Ovary (tissue), 9 donors: ENCODE measurements around the gene SFI1. TPM values are rescaled to one million over a fixed set of nuclear protein-coding genes. Genes with fewer than 3 reads are reported as not detected.

Experiments
- DNase-seq, 5 donors: peaks; one replicate each; pipeline ENCODE4 v3.0.0-alpha.2; 2019 to 2020
- H3K27ac ChIP-seq, 2 donors: fragments of 200-600 bp; one replicate each; pipeline versions ENCODE4 v1.5.1 to v1.8.0; 2019 to 2022
- H3K27me3 ChIP-seq: fragments of 200-600 bp; one replicate; pipeline ENCODE4 v1.8.0; 2022
- H3K36me3 ChIP-seq: fragments of 200-600 bp; sonication (generic); one replicate; pipeline ENCODE4 v1.5.1; 2019
- H3K4me1 ChIP-seq: one replicate; pipeline ENCODE4 v1.8.1; 2013; ENCODE audit warnings: mild to moderate bottlenecking, moderate library complexity; ENCODE audit not compliant: insufficient read depth
- H3K4me3 ChIP-seq: fragments of 200-600 bp; sonication (generic); one replicate; pipeline ENCODE4 v1.5.1; 2017
- H3K9me3 ChIP-seq, 2 donors: fragments of 200-600 bp in 1 of 2; sonication (generic) in 1 of 2; one replicate each; pipeline versions ENCODE4 v1.5.1 to v1.8.1; 2013 to 2019; ENCODE audit warnings: mild to moderate bottlenecking in 1 of 2, moderate library complexity in 1 of 2
- EP300 ChIP-seq: sonication (generic); formaldehyde crosslinking; IDR thresholded peaks from one replicate; pipeline ENCODE4 v1.6.1; 2017; ENCODE audit warnings: antibody characterized with exemption
- POLR2A ChIP-seq: fragments of 450-650 bp; IDR thresholded peaks from one replicate; pipeline ENCODE4 v1.6.1; 2017; ENCODE audit warnings: antibody characterized with exemption, mild to moderate bottlenecking, moderate library complexity
- WGBS, 3 donors: extraction: QIAGEN DNeasy Blood & Tissue Kit in 1 of 3; methylation state at CpG; one replicate each; pipeline versions ENCODE4 v1.1.5 to v1.1.7; 2013 to 2017; 5-methylcytosine and 5-hydroxymethylcytosine counted together
- intact Hi-C, 4 donors: fragments of 100-400 bp; cut with DNase I; formaldehyde crosslinking; loops; one replicate each; pipeline versions ENCODE4 v1.11.0 to v1.15.1; 2022 to 2023
- polyA plus RNA-seq, 2 donors: library from polyadenylated mRNA; stranded (reverse); fragments of 200-250 nt in 1 of 2; fragments of 350-450 nt in 1 of 2; fragmentation: Illumina TruSeq in 1 of 2; extraction: RNeasy Lipid Tissue Mini Kit (QIAGEN cat#74804) in 1 of 2; gene quantifications; one replicate each; pipeline ENCODE4 v1.2.3, GENCODE V29; 2013 to 2014
- total RNA-seq, 7 donors: library from RNA; depleted of rRNA in 2 of 7; stranded (reverse); fragments of >200 nt in 2 of 7; fragmentation: NEBNext Ultra II Directional in 3 of 7; extraction: Animal tissue kit (Norgen Biotek cat#: 25700) in 3 of 7; gene quantifications; one replicate each; pipeline versions ENCODE4 v1.1.0 to v1.2.4, GENCODE V29; 2016 to 2023
- TF ChIP-seq, protein P1 (sequence below), 3 donors: fragments of 450-650 bp in 2 of 3; fragments of 200-600 bp in 1 of 3; IDR thresholded peaks; one replicate each; pipeline versions ENCODE4 v1.5.1 to v1.8.0; 2016 to 2022; ENCODE audit warnings: antibody characterized with exemption in 3 of 3, mild to moderate bottlenecking in 1 of 3
- donor health status: DM: no; HTN: no; CAD: no; lungs with moderate emphysema.
- donor health status: DM: no; HTN: no; CAD: no.
- donor health status: Bipolar disorder and iron deficiency.
- donor health status: DM: yes; HTN: yes; CAD: no.
- donor health status: DM: no; HTN: no; CAD: no.
- donor health status: DM: yes; HTN: yes; CAD: no.

Gene SFI1
- total and polyA plus RNA-seq, 9 donors, result 10.8 to 33.9 (median 25.2) TPM

DNA sequence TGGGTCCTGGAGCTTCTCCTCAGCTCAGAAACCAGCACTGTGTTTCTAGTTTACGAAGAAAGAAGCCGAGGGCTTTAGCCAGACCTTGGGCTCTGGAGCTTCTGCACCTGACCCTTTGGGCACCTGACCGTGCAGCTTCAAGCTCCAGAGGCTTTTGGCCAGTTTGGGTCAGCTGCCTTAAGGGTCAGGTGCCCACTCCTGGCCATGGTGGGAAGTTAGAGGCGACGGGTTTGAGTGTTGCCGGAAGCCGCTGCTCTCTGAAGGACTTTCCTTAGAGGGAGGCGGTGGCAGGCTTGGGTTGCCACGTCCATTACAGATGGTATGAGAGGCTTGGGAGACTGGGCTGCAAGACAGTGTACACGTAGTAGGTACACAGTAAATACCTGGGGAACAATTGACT is 113.4 kb downstream of the SFI1 start:
- TF ChIP-seq EP300, result no peak
- TF ChIP-seq, protein P1, sequence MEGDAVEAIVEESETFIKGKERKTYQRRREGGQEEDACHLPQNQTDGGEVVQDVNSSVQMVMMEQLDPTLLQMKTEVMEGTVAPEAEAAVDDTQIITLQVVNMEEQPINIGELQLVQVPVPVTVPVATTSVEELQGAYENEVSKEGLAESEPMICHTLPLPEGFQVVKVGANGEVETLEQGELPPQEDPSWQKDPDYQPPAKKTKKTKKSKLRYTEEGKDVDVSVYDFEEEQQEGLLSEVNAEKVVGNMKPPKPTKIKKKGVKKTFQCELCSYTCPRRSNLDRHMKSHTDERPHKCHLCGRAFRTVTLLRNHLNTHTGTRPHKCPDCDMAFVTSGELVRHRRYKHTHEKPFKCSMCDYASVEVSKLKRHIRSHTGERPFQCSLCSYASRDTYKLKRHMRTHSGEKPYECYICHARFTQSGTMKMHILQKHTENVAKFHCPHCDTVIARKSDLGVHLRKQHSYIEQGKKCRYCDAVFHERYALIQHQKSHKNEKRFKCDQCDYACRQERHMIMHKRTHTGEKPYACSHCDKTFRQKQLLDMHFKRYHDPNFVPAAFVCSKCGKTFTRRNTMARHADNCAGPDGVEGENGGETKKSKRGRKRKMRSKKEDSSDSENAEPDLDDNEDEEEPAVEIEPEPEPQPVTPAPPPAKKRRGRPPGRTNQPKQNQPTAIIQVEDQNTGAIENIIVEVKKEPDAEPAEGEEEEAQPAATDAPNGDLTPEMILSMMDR (IDR thresholded peaks at IDR 0.05), result no peak
- TF ChIP-seq POLR2A, result no peak
- no peak for DNase-seq
- H3K27ac ChIP-seq, result no peak overlapping the region
- 94 to 96% (median 94%) methylated on average over 10 of the region's 10 CpGs for WGBS, 3 donors
- H3K9me3 ChIP-seq, result no peaks in the 10 kb centered on the region
- intact Hi-C loops, result no loop called here
- no peaks in the 10 kb centered on the region for H3K27me3 ChIP-seq
- no peaks in the 10 kb centered on the region for H3K36me3 ChIP-seq
- no peak overlapping the region for H3K4me3 ChIP-seq
- H3K4me1 ChIP-seq, result peaks cover 11% of the 10 kb centered on the region

GRCh38 chr22:31610611-31611010 is 114.3 kb downstream of the SFI1 start:
- intact Hi-C loops, result no loop called here

DNA sequence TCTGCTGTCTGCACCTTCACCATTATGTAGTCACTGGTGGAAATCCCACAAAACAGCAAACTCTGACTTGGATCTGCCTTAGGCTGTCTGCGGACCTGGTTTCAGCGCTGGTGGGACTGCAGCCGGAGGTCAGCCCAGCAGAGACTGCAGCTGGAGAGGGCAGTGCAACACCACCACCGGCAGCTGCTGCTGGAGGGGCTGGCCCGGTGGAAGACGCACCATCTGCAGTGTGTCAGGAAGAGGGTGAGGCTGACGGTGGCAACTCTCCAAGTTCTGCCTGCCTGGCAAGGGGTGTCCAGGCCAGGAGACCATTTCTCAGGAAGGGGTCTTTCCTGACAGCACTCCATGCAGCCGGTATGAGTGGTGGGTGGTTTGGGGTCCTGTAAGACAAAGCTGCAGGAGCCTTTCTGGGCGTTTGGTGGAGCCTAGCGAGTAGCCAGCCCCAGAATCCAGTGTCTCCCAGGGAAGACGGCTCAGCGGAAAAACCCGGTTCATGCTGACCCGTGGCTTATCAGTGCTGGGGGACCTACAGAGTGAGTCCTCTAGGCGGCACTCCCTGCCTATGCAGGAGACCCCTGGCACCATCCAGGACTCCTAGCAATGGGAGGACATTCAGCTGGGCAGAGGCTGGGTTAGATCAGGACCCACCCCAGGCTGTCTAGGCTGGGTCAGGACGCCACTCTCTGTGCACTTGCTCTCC is 114.9 kb downstream of the SFI1 start:
- Histone ChIP-seq H3K36me3 (no peaks in the 10 kb centered on the region), H3K4me1 (peaks cover 17% of the 10 kb centered on the region), H3K27me3 (no peaks in the 10 kb centered on the region), H3K27ac (no peak overlapping the region), H3K4me3 (no peak overlapping the region), H3K9me3 (no peaks in the 10 kb centered on the region)
- TF ChIP-seq, protein P1 (IDR thresholded peaks at IDR 0.05), result no peak
- TF ChIP-seq POLR2A (no peak), EP300 (no peak)
- intact Hi-C loops, result no loop called here
- WGBS, 3 donors, result 17 to 25% (median 24%) methylated on average over 13 to 16 of the region's 16 CpGs
- peak; percentile 61 to 76 (median 71) for DNase-seq

More at GRCh38 chr22:31610611-31611010, 114.3 kb downstream of the SFI1 start:
- Histone ChIP-seq H3K27ac (no peak overlapping the region), H3K27me3 (no peaks in the 10 kb centered on the region), H3K36me3 (no peaks in the 10 kb centered on the region), H3K9me3 (no peaks in the 10 kb centered on the region), H3K4me3 (no peak overlapping the region), H3K4me1 (peaks cover 14% of the 10 kb centered on the region)
- no peak for TF ChIP-seq EP300
- TF ChIP-seq, protein P1 (IDR thresholded peaks at IDR 0.05), result no peak
- TF ChIP-seq POLR2A, result no peak
- WGBS, 3 donors, result 55 to 69% (median 65%) methylated on average over 6 of the region's 6 CpGs
- peak in 1 of 5 donors; percentile 21 for DNase-seq

DNA sequence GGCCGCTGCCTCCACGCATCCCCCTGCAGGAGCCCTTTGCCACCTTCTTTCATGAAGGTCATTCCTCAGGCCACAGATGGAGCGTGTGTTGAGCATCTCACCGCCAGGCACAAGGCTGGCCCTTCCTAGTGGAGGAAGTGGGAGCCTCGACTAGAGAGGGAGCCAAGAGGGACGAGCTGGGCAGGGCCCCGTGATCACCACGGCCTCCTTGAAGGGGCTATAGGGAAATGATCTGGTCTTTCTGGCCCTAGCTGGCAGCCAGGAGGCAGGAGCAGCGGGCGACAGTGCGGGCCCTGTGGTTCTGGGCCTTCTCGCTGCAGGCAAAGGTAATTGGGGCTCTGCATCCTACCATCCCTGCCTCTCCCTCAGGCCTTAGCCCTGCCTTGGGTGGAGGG is 116.6 kb downstream of the SFI1 start:
- H3K4me1 ChIP-seq, result peaks cover 17% of the 10 kb centered on the region
- H3K27me3 ChIP-seq, result no peaks in the 10 kb centered on the region
- no peaks in the 10 kb centered on the region for H3K36me3 ChIP-seq
- DNase-seq, result no peak
- H3K9me3 ChIP-seq, result no peaks in the 10 kb centered on the region
- 68 to 87% (median 80%) methylated on average over 12 of the region's 12 CpGs for WGBS, 3 donors
- intact Hi-C loops, result no loop called here
- TF ChIP-seq POLR2A, result no peak
- TF ChIP-seq EP300, result no peak
- TF ChIP-seq, protein P1 (IDR thresholded peaks at IDR 0.05), result no peak
- H3K27ac ChIP-seq, result no peak overlapping the region
- H3K4me3 ChIP-seq, result no peak overlapping the region
